ENCODE data around the gene SLFN14.

DNA sequence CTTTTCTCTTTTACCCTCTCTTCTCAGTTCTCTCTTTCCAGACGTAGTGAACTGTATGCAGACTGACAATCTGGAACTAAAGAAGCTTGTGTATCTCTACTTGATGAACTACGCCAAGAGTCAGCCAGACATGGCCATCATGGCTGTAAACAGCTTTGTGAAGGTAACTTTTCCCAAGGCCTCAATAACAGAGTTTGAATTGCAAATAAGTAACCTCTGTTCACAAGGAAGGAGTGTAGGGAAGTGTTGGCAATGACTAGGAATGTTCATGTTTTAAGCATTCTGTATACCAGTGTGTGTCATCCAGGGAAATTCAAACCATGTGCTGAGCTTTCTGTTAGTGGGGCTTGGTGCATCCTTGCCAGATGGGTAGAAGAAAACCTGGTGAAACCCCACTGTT is 45.1 kb upstream of the SLFN14 start:
- TF ChIP-seq POLR2A (IDR thresholded peaks at IDR 0.05; ENCODE audit: low read depth, low read length) (no peak), SPI1 (IDR thresholded peaks at IDR 0.05; ENCODE audit: low read depth, low read length) (no peak), POLR2AphosphoS5 (IDR thresholded peaks at IDR 0.05; ENCODE audit: low read depth, low read length) (no peak), TAF1 (IDR thresholded peaks at IDR 0.05; ENCODE audit: low read depth, low read length) (no peak), PAX5 (IDR thresholded peaks at IDR 0.05; ENCODE audit: insufficient read depth, low read length, severe bottlenecking) (no peak), POU2F2 (IDR thresholded peaks at IDR 0.05; ENCODE audit: low read depth, low read length) (no peak)

All from GM12891 (cell line).